ENCODE data around the gene DRD2.

The DRD2 gene

GRCh38 chr11:113504586-113504985 lies 29.4 kb upstream of the DRD2 start:
- no peak overlapping the region for H3K4me3 ChIP-seq (ENCODE audit: control insufficient read depth, low read depth, low read length)
- no peak for DNase-seq (ENCODE audit: low read depth)
- TF ChIP-seq CTCF (conservative IDR thresholded peaks at IDR 0.05; ENCODE audit: control insufficient read depth, insufficient read depth, low read depth, low read length): no peak

- H3K4me3 ChIP-seq (ENCODE audit: control insufficient read depth, low read depth, low read length): no peak overlapping the region
- TF ChIP-seq CTCF (conservative IDR thresholded peaks at IDR 0.05; ENCODE audit: control insufficient read depth, insufficient read depth, low read depth, low read length): no peak
- DNase-seq (ENCODE audit: low read depth): no peak
Measured at GRCh38 chr11:113504071-113504470, 28.9 kb upstream of the DRD2 start.

- no peak overlapping the region for H3K4me3 ChIP-seq (ENCODE audit: control insufficient read depth, low read depth, low read length)
- no peak for TF ChIP-seq CTCF (conservative IDR thresholded peaks at IDR 0.05; ENCODE audit: control insufficient read depth, insufficient read depth, low read depth, low read length)
- DNase-seq (ENCODE audit: low read depth): no peak
Measured at GRCh38 chr11:113497066-113497910, 22.1 kb upstream of the DRD2 start.

GRCh38 chr11:113496026-113496651 lies 20.9 kb upstream of the DRD2 start:
- no peak for TF ChIP-seq CTCF (conservative IDR thresholded peaks at IDR 0.05; ENCODE audit: control insufficient read depth, insufficient read depth, low read depth, low read length)
- H3K4me3 ChIP-seq (ENCODE audit: control insufficient read depth, low read depth, low read length): no peak overlapping the region
- no peak for DNase-seq (ENCODE audit: low read depth)

- no peak overlapping the region for H3K4me3 ChIP-seq (ENCODE audit: control insufficient read depth, low read depth, low read length)
- TF ChIP-seq CTCF (conservative IDR thresholded peaks at IDR 0.05; ENCODE audit: control insufficient read depth, insufficient read depth, low read depth, low read length): no peak
- no peak for DNase-seq (ENCODE audit: low read depth)
Measured at GRCh38 chr11:113494021-113494420, 18.8 kb upstream of the DRD2 start.

GRCh38 chr11:113493206-113493605 lies 18.0 kb upstream of the DRD2 start:
- H3K4me3 ChIP-seq (ENCODE audit: control insufficient read depth, low read depth, low read length): no peak overlapping the region
- no peak for DNase-seq (ENCODE audit: low read depth)
- no peak for TF ChIP-seq CTCF (conservative IDR thresholded peaks at IDR 0.05; ENCODE audit: control insufficient read depth, insufficient read depth, low read depth, low read length)
